Fibroblast of lung (primary cell): ENCODE data around the gene WIPF3. TPM values are rescaled to one million over a fixed set of nuclear protein-coding genes. Genes with fewer than 3 reads are reported as not detected.

Experiments used
- DNase-seq, 2 donors: peaks; one replicate each; pipeline versions ENCODE4 v3.0.0 to v3.0.0-alpha.2; 2010; ENCODE audit warnings: low read depth in 2 of 2
- H2AFZ ChIP-seq: 2 replicates; pipeline ENCODE4 v1.5.1; 2012; ENCODE audit warnings: low read length, control low read depth, inconsistent platforms
- H3K27ac ChIP-seq: 2 replicates; pipeline ENCODE4 v1.5.1; 2011; ENCODE audit warnings: low read length, control low read depth; ENCODE audit not compliant: insufficient read depth
- H3K27me3 ChIP-seq: 2 replicates; pipeline ENCODE4 v1.5.1; 2011; ENCODE audit warnings: mild to moderate bottlenecking, low read length; ENCODE audit not compliant: control insufficient read depth, insufficient read depth
- H3K36me3 ChIP-seq: 2 replicates; pipeline ENCODE4 v1.5.1; 2011; ENCODE audit warnings: low read length; ENCODE audit not compliant: control insufficient read depth, insufficient read depth
- H3K4me1 ChIP-seq: 2 replicates; pipeline ENCODE4 v1.5.1; 2011; ENCODE audit warnings: low read length; ENCODE audit not compliant: control insufficient read depth, insufficient read depth; ENCODE audit errors: extremely low read depth
- H3K4me2 ChIP-seq: 2 replicates; pipeline ENCODE4 v1.5.1; 2011; ENCODE audit warnings: low read length, control low read depth; ENCODE audit not compliant: insufficient read depth; ENCODE audit errors: extremely low read depth
- H3K4me3 ChIP-seq, 4 experiments: fragments of 200-600 bp in 1 of 4; sonication (generic) in 1 of 4; replicated peaks in 1 of 4; 2 replicates each; pipeline ENCODE4 v1.5.1; 2011 to 2016; ENCODE audit warnings: low read length in 4 of 4, low read depth in 3 of 4, mild to moderate bottlenecking in 3 of 4, control low read depth in 2 of 4, inconsistent platforms in 1 of 4, mixed read lengths in 1 of 4; ENCODE audit not compliant: insufficient read depth in 1 of 4; ENCODE audit errors: control extremely low read depth in 1 of 4
- H3K79me2 ChIP-seq: 2 replicates; pipeline ENCODE4 v1.5.1; 2012; ENCODE audit warnings: mild to moderate bottlenecking, low read length, inconsistent platforms; ENCODE audit not compliant: control insufficient read depth, insufficient read depth
- H3K9ac ChIP-seq: 2 replicates; pipeline ENCODE4 v1.5.1; 2011; ENCODE audit warnings: mild to moderate bottlenecking, low read length, control low read depth; ENCODE audit not compliant: insufficient read depth
- H3K9me3 ChIP-seq: 2 replicates; pipeline ENCODE4 v1.5.1; 2012; ENCODE audit warnings: low read depth, low read length; ENCODE audit not compliant: control insufficient read depth, insufficient read depth
- H4K20me1 ChIP-seq: 2 replicates; pipeline ENCODE4 v1.5.1; 2011; ENCODE audit warnings: low read length; ENCODE audit not compliant: control insufficient read depth, insufficient read depth; ENCODE audit errors: extremely low read depth
- EZH2 ChIP-seq: IDR thresholded peaks from 2 replicates; pipeline ENCODE4 v1.5.1; 2012; ENCODE audit warnings: low read length, control low read depth, mild to moderate bottlenecking; ENCODE audit errors: missing control alignments
- polyA plus RNA-seq, 2 donors: library from polyadenylated mRNA; depleted of rRNA in 1 of 2; stranded (reverse) in 1 of 2; unstranded in 1 of 2; fragments of >200 nt; gene quantifications; 2 replicates each; pipeline ENCODE4 v1.2.1, GENCODE V29; 2011 to 2012; ENCODE audit warnings: missing spikeins in 1 of 2
- total RNA-seq: library from RNA; depleted of rRNA; stranded (reverse); fragments of >200 nt; gene quantifications from 2 replicates; pipeline ENCODE4 v1.2.1, GENCODE V29; 2014
- TF ChIP-seq, protein P1 (sequence below), 2 donors: IDR thresholded peaks in 1 of 2; conservative IDR thresholded peaks in 1 of 2; 1 replicate in 1 of 2; 2 replicates in 1 of 2; pipeline ENCODE4 v1.5.1; 2011 to 2012; ENCODE audit warnings: low read length in 2 of 2, control low read depth in 1 of 2, inconsistent platforms in 1 of 2, low read depth in 1 of 2, mild to moderate bottlenecking in 1 of 2

Gene WIPF3
- total and polyA plus RNA-seq, 2 donors (not counting 1 experiment from before 2014, with no cell fraction given): 0.33 TPM; not detected in 1

DNA sequence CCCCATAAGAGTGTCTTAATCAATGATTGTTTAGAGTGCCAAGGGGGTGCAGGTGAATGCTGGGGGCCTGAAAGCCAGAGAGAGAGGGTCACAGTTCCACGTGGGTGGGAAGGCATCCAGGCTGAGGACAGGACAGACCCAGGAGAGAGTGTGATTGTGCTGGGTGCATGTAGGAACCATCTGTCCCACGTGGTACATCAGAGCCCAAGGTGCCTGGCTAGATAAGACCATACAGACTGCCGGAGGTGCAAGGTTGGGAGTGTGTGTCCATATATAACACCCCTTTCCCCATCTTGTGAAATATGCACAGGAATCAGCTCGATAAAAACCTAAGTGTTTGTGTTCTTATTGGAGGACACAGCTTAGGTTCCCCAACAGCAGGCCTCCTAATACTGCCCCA lies 85.5 kb downstream of the WIPF3 start:
- TF ChIP-seq, protein P1, sequence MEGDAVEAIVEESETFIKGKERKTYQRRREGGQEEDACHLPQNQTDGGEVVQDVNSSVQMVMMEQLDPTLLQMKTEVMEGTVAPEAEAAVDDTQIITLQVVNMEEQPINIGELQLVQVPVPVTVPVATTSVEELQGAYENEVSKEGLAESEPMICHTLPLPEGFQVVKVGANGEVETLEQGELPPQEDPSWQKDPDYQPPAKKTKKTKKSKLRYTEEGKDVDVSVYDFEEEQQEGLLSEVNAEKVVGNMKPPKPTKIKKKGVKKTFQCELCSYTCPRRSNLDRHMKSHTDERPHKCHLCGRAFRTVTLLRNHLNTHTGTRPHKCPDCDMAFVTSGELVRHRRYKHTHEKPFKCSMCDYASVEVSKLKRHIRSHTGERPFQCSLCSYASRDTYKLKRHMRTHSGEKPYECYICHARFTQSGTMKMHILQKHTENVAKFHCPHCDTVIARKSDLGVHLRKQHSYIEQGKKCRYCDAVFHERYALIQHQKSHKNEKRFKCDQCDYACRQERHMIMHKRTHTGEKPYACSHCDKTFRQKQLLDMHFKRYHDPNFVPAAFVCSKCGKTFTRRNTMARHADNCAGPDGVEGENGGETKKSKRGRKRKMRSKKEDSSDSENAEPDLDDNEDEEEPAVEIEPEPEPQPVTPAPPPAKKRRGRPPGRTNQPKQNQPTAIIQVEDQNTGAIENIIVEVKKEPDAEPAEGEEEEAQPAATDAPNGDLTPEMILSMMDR (conservative IDR thresholded peaks at IDR 0.05 in 1 of 2, IDR thresholded peaks at IDR 0.05 in 1 of 2; ENCODE audit: low read depth in 1 of 2, low read length in 2 of 2): no peak
- no peak for TF ChIP-seq EZH2
- H4K20me1 ChIP-seq: no peaks in the 10 kb centered on the region
- H3K79me2 ChIP-seq: no peaks in the 10 kb centered on the region
- no peaks in the 10 kb centered on the region for H3K9me3 ChIP-seq
- no peaks in the 10 kb centered on the region for H3K36me3 ChIP-seq
- H3K27me3 ChIP-seq: peaks cover 2% of the 10 kb centered on the region
- no peak overlapping the region for H3K4me2 ChIP-seq
- no peak for DNase-seq
- H3K4me1 ChIP-seq: no peaks in the 10 kb centered on the region
- H3K9ac ChIP-seq: no peak overlapping the region
- no peak overlapping the region for H3K4me3 ChIP-seq
- no peak overlapping the region for H3K27ac ChIP-seq
- H2AFZ ChIP-seq: no peak overlapping the region

DNA sequence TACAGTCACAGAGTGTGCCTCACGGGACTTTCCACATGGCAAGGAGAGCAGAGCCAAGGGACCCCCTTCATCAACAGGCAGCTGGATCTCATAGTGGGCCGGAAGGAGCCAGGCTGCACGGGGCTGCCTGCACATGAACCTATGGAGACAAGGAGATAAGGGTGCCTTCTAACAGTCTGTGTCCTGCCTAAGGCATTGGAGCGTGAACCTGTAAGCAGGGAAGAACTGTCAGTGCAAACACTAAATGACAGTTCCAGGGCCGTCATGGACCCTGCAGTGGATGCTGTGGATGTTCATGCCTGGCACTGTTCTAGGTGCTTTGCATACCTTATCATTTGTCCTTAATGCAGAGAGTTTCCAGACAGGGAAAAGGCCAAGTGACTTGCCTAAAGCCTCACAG lies 85.9 kb downstream of the WIPF3 start:
- H3K36me3 ChIP-seq: no peaks in the 10 kb centered on the region
- no peak for TF ChIP-seq EZH2
- TF ChIP-seq, protein P1 (conservative IDR thresholded peaks at IDR 0.05 in 1 of 2, IDR thresholded peaks at IDR 0.05 in 1 of 2; ENCODE audit: low read depth in 1 of 2, low read length in 2 of 2): no peak
- no peaks in the 10 kb centered on the region for H3K9me3 ChIP-seq
- no peak for DNase-seq
- no peaks in the 10 kb centered on the region for H3K79me2 ChIP-seq
- no peaks in the 10 kb centered on the region for H4K20me1 ChIP-seq
- H3K27me3 ChIP-seq: peaks cover 2% of the 10 kb centered on the region
- H3K4me3 ChIP-seq: no peak overlapping the region
- no peak overlapping the region for H3K4me2 ChIP-seq
- no peak overlapping the region for H3K27ac ChIP-seq
- H2AFZ ChIP-seq: no peak overlapping the region
- H3K4me1 ChIP-seq: no peaks in the 10 kb centered on the region
- H3K9ac ChIP-seq: no peak overlapping the region

DNA sequence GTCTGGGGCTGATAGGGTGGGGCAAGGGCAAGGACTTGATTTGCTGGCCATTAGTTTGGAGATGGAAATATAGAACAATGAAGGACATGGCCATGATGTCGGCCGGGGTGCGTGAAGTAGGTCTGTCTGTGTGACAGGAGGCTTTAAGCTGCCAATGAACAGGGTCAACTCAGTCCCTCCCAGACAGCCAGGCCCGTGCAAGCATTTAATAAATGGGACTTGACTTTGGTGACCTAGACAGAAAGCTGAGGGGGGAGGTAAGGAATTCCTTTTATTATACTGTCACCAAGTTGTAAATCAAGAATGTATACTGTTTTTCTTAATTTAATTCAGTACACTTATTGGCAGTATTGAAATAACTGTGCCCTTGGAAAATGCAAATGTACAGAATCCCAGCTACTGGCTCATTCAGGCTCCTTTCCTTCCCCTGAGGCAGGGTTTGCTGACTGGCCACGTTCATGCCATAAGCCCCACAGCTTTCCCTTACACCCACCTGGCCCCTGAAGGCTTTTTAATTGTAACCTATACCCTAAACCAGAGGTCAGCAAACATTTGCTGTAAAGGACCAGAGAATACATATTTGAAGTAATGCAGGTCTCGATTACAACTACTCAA lies 87.2 kb downstream of the WIPF3 start:
- Histone ChIP-seq H3K27ac (no peak overlapping the region), H3K9ac (no peak overlapping the region), H3K4me3 (no peak overlapping the region), H3K36me3 (no peaks in the 10 kb centered on the region), H3K9me3 (no peaks in the 10 kb centered on the region), H3K79me2 (no peaks in the 10 kb centered on the region), H3K27me3 (peaks cover 2% of the 10 kb centered on the region), H3K4me2 (no peak overlapping the region), H4K20me1 (no peaks in the 10 kb centered on the region), H3K4me1 (no peaks in the 10 kb centered on the region), H2AFZ (no peak overlapping the region)
- TF ChIP-seq, protein P1 (conservative IDR thresholded peaks at IDR 0.05 in 1 of 2, IDR thresholded peaks at IDR 0.05 in 1 of 2; ENCODE audit: low read depth in 1 of 2, low read length in 2 of 2): no peak
- TF ChIP-seq EZH2: no peak
- no peak for DNase-seq
